ENCODE data around the gene NPR3. TPM values are rescaled to one million over a fixed set of nuclear protein-coding genes. Genes with fewer than 3 reads are reported as not detected.

Gene NPR3
- total RNA-seq, 1 donor from 2014 or later = 35.8 TPM

GRCh38 chr5:32814620-32815019 is 103.5 kb downstream of the NPR3 start:
- Histone ChIP-seq H3K27ac (no peak overlapping the region), H3K9me3 (no peaks in the 10 kb centered on the region), H3K36me3 (no peaks in the 10 kb centered on the region), H3K4me1 (no peaks in the 10 kb centered on the region), H3K27me3 (ENCODE audit: low read depth) (no peaks in the 10 kb centered on the region), H3K4me3 (no peak overlapping the region)
- no peak for TF ChIP-seq CTCF (IDR thresholded peaks at IDR 0.05)
- DNase-seq (no peak), ATAC-seq (no peak)
- intact Hi-C loops (cut with DNase I) = no loop called here

- no peaks in the 10 kb centered on the region for H3K36me3 ChIP-seq
- no peak for ATAC-seq
- no peak for TF ChIP-seq CTCF (IDR thresholded peaks at IDR 0.05)
- no peak overlapping the region for H3K4me3 ChIP-seq
- DNase-seq = no peak
- H3K27ac ChIP-seq = no peak overlapping the region
- intact Hi-C loops (cut with DNase I) = no loop called here
- H3K9me3 ChIP-seq = no peaks in the 10 kb centered on the region
- H3K4me1 ChIP-seq = no peaks in the 10 kb centered on the region
- no peaks in the 10 kb centered on the region for H3K27me3 ChIP-seq (ENCODE audit: low read depth)
These were observed 116.9 kb downstream of the NPR3 start for GRCh38 chr5:32827981-32828380.

- TF ChIP-seq CTCF (IDR thresholded peaks at IDR 0.05) = no peak
- H3K4me3 ChIP-seq = no peak overlapping the region
- ATAC-seq (no peak), DNase-seq (no peak)
- H3K27me3 ChIP-seq (ENCODE audit: low read depth) = no peaks in the 10 kb centered on the region
- no peaks in the 10 kb centered on the region for H3K36me3 ChIP-seq
- H3K4me1 ChIP-seq = no peaks in the 10 kb centered on the region
- H3K27ac ChIP-seq = no peak overlapping the region
- intact Hi-C loops (cut with DNase I) = no loop called here
- H3K9me3 ChIP-seq = no peaks in the 10 kb centered on the region
These were observed 117.4 kb downstream of the NPR3 start for GRCh38 chr5:32828492-32828891.

- H3K36me3 ChIP-seq = no peaks in the 10 kb centered on the region
- DNase-seq = no peak
- H3K27me3 ChIP-seq (ENCODE audit: low read depth) = no peaks in the 10 kb centered on the region
- H3K4me3 ChIP-seq = no peak overlapping the region
- ATAC-seq = no peak
- no peak for TF ChIP-seq CTCF (IDR thresholded peaks at IDR 0.05)
- intact Hi-C loops (cut with DNase I) = no loop called here
- H3K4me1 ChIP-seq = no peaks in the 10 kb centered on the region
- H3K9me3 ChIP-seq = no peaks in the 10 kb centered on the region
- no peak overlapping the region for H3K27ac ChIP-seq
These were observed 120.5 kb downstream of the NPR3 start for GRCh38 chr5:32831624-32832023.

GRCh38 chr5:32833127-32833526 is 122.0 kb downstream of the NPR3 start:
- intact Hi-C loops (cut with DNase I) = no loop called here
- peak in 1 of 2 donors; percentile 45 for ATAC-seq
- no peaks in the 10 kb centered on the region for H3K36me3 ChIP-seq
- H3K27ac ChIP-seq = no peak overlapping the region
- H3K4me1 ChIP-seq = no peaks in the 10 kb centered on the region
- DNase-seq = no peak
- TF ChIP-seq CTCF (IDR thresholded peaks at IDR 0.05) = no peak
- H3K9me3 ChIP-seq = no peaks in the 10 kb centered on the region
- no peaks in the 10 kb centered on the region for H3K27me3 ChIP-seq (ENCODE audit: low read depth)
- H3K4me3 ChIP-seq = no peak overlapping the region

- Histone ChIP-seq H3K36me3 (no peaks in the 10 kb centered on the region), H3K4me1 (no peaks in the 10 kb centered on the region), H3K27me3 (ENCODE audit: low read depth) (no peaks in the 10 kb centered on the region), H3K27ac (no peak overlapping the region), H3K9me3 (no peaks in the 10 kb centered on the region), H3K4me3 (no peak overlapping the region)
- ATAC-seq (no peak), DNase-seq (no peak)
- intact Hi-C loops (cut with DNase I) = no loop called here
- no peak for TF ChIP-seq CTCF (IDR thresholded peaks at IDR 0.05)
These were observed 122.5 kb downstream of the NPR3 start for GRCh38 chr5:32833663-32834062.

All from lower lobe of right lung (tissue), 2 donors.